GM12873 (cell line): Measurements from ENCODE around the gene DSE.

ENCODE experiments used
- TF ChIP-seq, protein P1 (sequence below): IDR thresholded peaks from 2 replicates; pipeline ENCODE4 v1.5.1; 2012; ENCODE audit warnings: low read depth, mild to moderate bottlenecking, moderate library complexity, low read length, control low read depth; ENCODE audit not compliant: insufficient read depth; ENCODE audit errors: missing control alignments

The DSE gene

DNA sequence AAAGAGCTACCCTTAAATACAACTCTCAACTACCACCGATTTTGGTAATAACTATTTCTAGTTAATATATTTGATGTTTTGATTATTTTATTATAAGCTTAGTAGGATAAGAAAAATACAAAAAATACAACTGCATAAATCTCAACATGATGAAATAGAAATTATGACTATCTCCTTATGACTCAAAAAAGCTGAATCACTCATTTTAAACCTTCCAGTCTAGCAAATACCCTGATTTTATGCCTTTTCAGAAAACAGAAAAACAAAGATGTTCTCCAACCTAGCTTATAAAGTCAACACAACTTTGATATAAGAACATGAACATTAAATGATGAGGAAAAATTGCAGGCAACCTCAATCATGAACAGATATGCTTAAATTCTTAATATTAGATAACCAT is 40.2 kb upstream of the DSE start:
- TF ChIP-seq, protein P1, sequence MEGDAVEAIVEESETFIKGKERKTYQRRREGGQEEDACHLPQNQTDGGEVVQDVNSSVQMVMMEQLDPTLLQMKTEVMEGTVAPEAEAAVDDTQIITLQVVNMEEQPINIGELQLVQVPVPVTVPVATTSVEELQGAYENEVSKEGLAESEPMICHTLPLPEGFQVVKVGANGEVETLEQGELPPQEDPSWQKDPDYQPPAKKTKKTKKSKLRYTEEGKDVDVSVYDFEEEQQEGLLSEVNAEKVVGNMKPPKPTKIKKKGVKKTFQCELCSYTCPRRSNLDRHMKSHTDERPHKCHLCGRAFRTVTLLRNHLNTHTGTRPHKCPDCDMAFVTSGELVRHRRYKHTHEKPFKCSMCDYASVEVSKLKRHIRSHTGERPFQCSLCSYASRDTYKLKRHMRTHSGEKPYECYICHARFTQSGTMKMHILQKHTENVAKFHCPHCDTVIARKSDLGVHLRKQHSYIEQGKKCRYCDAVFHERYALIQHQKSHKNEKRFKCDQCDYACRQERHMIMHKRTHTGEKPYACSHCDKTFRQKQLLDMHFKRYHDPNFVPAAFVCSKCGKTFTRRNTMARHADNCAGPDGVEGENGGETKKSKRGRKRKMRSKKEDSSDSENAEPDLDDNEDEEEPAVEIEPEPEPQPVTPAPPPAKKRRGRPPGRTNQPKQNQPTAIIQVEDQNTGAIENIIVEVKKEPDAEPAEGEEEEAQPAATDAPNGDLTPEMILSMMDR = no peak

DNA sequence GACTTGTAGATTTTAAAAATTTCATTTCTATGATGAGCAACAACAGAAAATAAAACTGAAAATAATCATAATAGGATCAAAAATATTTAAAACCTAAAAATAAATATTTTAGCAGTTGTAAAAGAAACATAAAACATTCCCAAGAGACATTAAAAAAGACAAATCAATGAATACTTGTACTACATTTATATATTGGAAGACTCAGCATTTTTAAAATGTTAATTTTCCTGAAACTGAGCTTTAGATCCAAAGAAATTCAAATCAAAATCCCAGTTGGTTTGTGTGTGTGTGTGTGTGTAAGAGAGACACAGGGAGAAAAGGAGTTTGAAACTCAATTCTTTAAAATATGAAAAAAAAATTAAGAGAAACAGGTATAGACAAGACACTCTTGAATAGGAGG is 38.7 kb upstream of the DSE start:
- TF ChIP-seq, protein P1 = no peak

DNA sequence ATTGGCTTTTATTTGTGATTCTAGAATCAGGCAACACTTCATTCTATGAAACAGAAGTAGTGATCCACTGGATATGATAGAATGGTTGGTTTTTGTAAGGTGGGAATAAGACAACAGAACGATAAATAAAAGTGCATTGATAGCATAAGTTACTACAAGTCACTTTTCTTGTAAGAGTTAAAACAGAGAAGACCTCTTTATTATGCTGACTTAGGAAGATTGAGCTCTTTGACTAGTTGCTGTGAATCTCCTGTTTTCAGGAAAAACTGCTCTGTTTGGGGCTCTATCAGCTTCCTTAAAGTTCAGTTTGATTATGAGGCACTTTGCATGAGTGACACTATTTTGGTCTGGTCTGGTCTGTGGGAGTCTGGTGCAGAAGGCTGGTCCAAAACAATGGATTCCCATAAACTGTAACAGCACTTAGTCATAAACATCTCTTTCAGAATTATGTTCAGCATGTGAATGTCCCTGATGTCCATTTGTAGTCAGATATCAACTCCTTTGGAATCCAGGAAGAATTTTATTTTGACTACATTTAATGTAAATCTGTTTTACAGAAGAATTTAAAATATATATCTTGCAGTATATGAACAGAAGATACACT is 35.0 kb upstream of the DSE start:
- TF ChIP-seq, protein P1 = no peak

DNA sequence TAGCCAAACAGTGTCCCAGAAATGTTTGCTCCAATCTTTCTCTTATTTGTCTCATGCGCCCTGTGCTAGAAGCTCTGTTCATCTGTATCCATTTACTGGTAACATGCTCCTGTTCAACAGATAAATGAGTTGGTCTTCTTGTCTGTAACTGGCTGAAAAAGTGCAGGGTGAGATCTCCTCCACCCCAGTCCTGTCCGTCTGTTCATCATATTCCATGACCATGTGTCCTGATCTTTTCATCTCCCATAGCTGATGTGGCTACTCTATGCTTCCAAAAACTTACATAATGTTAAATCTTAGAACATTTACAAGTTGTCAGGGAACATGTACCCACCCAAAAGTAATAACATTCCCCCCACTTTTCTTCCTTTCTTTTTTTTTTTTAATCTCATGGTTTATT is 31.8 kb upstream of the DSE start:
- TF ChIP-seq, protein P1 = no peak

DNA sequence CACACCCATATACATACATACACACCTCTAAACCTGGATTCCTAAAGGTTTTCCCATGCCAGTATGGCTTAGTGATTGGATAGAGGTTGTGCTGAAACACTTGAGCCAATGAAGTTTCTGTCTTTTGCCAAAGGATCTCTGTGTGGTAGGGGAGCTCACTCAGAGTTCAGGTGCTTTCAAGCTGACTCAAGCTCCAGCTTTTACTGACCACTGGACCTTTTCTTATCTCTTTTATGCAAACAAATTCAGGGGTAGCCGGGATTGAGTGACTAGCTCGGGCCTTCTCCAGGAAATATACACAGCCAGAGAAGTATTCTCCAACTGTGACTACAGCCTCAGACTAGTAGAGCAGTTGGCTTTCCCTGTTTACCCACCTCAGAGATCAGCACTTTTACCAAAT is 21.5 kb upstream of the DSE start:
- TF ChIP-seq, protein P1 = no peak

DNA sequence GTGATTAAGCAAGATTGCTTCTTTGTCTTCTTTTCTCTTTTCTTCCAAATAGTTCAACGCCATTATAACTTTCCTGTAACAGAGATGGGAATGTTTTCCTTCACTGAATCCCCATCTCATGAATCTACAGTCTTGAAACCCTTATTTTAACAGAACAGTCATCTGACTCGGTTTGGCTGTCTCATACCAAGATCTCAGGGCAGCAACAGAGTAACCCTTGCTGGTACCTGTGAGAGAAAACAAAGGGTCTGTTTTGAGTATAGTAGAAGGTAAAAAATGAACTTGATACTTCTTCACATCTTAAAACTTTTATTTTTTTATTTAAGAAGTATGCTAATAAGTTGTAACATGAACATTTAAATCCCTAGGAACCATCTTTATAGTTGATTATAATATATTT is 19.6 kb upstream of the DSE start:
- TF ChIP-seq, protein P1 = no peak

DNA sequence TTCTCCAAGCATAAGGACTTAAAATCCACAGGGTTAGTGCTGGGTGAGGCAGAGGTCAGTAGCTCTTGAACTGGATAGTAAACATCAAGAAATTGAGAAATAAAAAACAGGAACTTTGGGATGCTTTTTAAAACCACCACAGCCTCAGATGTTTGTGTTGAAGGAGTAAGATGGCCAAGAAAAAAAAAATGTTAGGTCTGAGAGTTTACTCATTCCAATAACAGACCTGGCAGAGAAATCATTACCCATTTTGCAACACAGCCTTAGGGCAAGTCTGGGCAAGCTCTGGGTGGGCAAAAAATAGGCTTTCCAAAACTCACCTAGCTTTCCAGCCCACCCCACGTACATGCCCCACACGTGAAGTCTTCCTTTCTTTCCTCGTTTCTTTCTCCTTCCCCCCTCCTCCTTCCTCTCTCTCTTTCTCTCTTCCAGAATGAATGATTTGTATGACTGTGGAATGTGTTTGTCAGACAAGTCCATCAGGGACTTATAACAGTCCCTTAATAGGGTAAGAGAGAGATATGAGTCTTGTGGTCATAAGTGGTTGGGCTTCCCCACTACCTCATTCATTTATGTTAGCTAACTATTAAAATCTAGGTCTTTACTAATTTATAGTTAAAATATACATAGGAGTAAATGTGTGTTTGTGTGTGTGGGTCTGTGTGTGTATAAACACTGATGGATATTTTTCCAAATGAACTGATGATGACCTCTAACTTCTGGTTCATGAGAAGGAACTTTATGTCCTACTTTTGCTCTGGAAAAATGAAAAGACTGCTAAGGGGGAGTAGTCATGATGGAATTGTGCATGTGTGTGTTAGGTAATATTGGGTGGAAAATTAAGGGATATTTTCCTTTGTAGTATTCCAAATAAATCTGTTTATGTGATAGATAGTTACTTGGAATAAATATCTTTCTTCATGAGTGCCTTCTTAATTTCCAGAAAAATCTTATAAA is 18.0 kb upstream of the DSE start:
- TF ChIP-seq, protein P1 = no peak
